ENCODE measurements around the gene SNX27.
A peak's percentile ranks its signal among the peaks of the same experiment; 100 is the strongest.
"Not testable (repeated sequence)": the region's sequence is repeated elsewhere in the genome, so short reads cannot be mapped to it uniquely, and the experiment has no call there.

The SNX27 gene

DNA sequence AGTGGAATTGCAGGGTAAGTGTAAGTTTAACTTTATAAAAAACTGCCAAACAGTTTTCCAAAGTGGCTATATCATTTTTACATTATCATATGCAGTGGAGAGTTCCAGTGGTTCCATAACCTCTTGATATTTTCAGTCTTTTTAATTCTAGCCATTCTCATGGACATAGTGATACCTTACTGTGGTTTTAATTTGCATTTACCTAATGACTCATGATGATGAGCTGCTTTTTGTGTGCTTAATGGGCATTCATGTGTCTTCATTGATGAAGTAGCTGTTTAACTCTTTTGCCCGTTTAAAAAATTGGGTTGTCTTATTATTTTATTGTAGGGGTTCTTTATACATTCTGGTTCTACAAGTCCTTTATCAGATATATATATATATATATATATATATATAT is 29.4 kb downstream of the SNX27 start:
- DNase-seq: no peak

DNA sequence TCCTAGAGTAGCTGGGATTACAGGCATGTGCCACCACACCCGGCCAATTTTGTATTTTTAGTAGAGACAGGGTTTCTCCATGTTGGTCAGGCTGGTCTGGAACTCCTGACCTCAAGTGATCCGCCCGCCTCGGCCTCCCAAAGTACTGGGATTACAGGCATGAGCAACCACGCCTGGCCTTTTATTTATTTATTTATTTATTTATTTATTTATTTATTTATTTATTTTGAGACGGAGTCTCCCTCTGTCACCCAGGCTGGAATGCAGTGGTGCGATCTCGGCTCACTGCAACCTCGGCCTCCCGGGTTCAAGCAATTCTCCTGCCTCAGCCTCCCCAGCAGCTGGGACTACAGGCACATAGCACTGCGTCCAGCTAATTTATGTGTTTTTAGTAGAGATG is 31.2 kb downstream of the SNX27 start:
- DNase-seq: not testable (repeated sequence)

DNA sequence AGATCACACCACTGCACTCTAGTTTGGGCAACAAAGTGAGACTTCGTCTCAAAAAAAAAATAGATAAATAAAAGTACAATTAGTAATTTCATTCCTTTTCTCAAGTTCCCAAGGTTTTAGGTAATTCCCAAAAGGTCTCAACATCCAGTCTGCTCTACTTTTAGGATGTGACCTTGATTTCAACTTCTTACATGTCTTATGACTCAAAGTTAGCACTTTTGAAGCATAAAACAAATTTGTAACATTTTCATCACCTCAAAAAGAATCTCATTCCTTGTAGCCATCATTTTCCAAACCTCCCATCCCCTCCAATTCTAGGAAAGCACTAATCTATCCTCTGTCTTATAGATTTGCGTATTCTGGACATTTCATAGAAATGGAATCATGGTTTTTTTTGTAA is 32.2 kb downstream of the SNX27 start:
- no peak for DNase-seq

DNA sequence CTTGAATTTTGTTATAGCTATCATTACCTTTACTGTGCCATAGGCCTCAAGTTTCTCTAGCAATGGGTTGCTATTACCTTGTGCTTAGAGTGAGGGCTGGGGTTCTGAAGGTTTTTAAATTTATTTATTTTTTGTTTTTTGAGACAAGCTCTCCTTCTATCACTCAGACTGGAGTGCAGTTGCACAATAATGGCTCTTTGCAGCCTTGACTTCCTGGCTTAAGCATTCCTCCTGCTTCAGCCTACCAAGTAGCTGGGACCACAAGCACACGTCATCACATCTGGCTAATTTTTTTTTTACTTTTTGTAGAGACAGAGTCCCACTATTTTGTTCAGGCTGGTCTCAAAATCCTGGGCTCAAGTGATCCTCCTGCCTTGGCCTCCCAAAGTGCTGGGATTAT is 41.5 kb downstream of the SNX27 start:
- no peak for DNase-seq

DNA sequence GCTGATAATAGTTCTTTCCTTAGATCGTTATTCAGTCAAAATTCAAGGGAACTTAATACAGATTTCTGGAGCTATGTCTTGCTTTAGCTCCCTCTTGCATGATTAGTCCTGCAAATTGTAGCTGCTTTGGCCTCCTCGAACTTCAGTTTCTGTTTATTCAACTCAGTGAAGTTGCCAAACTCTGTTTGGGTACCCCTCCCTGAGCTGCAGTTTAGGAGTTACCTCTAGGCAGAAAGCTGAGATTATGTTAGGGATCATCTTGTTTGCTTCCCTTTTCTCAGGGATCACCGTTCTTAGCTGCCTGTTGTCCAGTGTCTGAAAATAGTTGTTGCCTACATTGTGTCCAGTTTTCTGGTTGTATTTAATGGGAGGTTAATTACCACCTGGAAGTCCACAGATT is 43.5 kb downstream of the SNX27 start:
- DNase-seq: no peak

DNA sequence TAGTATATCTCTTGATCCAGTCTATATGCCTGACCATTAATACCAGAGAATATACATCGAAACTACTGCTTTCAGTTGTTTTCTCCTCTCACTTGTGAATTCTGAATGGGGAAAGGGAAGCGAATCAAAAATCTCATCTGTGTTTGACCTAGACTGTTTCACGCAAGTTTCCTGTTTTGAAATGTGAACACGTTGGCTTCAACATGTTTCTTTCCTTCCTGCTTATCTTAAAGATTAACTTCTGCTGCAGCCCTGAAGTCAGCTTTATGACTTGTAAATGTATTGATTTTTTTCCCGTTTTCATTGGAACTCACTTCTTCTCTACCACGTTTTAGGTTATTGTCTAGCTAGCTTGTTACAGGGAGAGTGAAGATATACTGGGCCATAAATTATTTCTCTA is 49.9 kb downstream of the SNX27 start:
- DNase-seq: no peak

DNA sequence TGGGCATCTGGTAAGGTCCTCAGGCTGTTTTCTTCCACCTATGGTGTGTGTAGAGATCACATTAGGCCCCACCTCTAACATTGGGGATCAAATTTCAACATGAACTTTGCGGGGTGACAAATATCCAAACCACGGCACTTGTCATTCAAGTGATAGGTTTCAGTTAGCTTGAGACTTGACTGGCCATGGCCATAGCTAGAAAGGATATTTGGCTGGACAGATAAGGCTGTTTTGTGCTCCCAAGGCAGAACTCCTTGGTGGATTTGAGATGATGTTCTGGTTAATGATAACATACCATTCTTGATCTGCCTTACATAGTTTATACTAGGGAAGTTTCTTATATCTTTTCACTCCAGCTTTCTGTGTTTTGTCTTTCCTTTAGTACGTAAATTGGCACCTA is 56.2 kb downstream of the SNX27 start:
- DNase-seq: no peak

DNA sequence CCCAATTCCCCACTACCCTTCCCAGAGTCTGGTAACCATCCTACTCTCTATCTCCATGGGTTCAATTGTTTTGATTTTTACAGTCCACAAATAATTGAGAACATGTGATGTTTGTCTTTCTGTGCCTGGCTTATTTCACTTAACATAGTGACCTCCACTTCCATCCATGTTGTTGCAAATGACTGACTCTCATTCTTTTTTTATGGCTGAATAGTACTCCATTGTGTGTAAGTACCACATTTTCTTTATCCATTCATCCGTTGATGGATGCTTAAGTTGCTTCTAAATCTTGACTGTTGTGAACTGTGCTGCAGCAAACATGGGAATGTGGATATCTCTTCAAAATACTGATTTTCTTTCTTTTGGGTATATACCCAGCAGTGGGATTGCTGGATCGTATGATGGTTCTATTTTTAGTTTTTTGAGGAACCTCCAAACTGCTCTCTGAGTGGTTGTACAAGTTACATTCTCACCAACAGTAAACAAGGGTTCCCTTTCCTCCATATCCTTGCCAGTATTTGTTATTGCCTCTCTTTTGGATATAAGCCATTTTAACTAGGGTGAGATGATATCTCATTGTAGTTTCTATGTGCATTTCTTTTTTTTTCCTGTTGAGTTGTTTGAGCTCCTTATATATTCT is 58.3 kb downstream of the SNX27 start:
- DNase-seq: not testable (repeated sequence)

DNA sequence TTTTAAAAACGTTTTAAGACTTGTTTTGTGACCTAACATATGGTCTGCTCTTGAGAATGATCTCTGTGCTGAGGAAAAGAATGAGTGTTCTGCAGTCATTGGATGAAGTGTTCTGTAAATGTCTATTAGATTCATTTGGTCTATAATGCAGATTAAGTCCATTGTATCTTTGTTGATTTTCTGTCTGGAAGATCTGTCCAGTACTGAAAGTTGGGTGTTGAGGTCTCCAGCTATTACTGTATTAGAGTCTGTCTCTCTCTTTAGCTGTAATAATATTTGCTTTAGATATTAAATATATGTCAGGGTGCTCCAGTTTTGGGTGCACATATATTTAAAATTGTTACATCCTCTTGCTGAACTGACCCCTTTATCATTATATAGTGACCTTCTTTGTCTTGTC is 61.6 kb downstream of the SNX27 start:
- no peak for DNase-seq

DNA sequence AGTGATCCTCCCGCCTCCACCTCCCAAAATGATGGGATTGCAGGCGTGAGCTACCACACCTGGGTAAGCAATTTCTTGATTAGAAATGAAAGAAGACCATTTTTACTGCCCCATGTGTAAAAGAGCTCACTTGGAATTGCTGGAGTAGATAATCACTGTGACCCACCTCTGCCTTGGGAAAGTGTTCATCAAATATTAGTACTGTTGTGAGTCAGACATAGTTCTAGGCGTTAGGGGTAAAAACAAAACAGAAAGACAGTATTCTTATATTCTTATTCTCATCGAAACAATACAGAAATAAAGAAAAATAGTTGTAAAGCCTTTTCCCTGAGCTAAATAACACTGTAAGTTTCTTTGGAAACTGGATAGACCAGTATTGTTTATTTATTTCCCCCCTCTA is 68.5 kb downstream of the SNX27 start:
- peak; percentile 36 for DNase-seq

DNA sequence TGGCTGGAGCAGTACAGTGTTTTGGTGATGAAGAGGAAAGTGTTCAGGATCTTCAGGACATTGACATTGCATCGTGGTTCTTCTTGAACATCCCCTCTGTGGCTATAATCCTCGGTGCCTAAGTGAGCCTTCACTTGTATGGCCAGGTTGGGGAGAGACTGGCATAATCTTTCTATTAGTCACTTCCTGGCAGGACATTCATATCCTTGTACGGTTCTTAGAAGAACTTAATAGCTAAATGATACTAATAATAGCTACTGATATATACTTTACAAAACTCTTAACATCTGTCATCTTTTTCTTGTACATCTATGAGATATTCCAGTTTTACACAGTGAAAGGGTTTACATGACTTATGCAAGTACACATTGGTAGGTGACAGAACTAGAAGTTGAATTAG is 69.0 kb downstream of the SNX27 start:
- peak; percentile 60 for DNase-seq

DNA sequence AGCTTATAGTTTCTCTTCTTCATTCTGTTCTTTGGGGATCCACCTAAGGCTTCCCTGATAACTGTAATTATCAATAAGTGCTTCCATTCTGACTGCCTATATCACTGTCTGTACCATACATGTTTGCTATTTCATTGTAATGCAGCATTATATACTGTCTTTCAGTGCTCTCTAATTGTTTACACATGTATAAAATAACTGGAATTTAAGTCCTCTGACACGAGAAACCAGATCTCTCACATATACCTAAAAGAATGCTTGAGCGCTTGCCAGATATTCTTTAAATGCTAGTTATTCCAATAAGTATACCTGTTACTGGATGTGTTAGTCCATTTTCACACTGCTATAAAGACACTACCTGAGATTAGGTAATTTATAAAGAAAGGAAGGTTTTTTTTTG is 70.1 kb downstream of the SNX27 start:
- no peak for DNase-seq

DNA sequence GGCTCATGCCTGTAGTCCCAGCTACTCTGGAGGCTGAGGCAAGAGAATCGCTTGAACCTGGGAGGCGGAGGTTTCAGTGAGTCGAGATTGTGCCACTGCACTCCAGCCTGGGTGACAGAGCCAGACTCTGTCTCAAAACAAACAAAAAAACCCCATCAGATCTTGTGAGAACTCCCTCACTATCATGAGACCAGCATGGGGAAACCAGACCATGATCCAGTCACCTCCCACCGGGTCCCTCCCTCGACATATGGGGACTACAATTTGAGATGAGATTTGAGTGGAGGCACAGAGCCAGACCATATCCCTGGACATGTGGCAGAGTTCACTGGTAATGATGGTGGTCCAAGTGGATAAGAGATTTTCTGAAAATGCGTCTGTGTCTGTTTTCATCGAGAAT is 71.1 kb downstream of the SNX27 start:
- not testable (repeated sequence) for DNase-seq

DNA sequence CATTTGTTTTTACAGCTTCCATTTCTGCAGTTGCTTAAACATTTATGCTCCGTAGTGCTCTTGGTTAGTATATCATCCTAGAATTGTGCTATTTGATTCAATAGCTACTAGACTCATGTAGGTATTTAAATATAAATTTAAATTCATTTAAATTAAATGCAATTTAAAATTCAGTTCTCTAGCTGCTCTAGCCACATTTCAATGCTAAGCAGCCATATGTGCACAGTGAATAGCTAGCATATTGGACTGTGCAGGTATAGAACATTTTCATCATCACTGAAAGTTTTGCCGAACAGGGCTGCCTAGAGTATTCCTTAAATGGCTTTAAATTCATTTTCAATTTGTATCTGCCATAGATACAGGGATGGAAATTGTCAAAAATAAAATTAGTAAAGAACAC is 72.3 kb downstream of the SNX27 start:
- DNase-seq: no peak

DNA sequence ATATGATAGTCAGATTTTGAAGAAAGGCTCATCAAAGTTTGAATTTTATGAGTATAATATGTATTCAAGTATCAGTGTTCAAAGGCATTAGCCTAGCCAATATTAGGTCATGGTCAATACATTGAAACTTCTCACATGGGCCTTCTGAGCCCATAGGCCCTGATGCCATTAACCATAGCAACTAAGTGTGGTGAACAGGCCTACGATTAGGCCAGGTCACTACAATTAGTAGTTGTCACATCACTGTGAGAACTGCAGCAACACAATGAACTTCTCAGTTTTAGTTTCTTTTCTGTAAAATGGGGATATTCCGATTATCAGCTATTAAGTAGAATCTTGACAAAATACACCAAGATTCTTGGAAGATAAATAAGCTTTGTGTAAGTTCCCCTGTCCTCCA is 74.7 kb downstream of the SNX27 start:
- DNase-seq: no peak

DNA sequence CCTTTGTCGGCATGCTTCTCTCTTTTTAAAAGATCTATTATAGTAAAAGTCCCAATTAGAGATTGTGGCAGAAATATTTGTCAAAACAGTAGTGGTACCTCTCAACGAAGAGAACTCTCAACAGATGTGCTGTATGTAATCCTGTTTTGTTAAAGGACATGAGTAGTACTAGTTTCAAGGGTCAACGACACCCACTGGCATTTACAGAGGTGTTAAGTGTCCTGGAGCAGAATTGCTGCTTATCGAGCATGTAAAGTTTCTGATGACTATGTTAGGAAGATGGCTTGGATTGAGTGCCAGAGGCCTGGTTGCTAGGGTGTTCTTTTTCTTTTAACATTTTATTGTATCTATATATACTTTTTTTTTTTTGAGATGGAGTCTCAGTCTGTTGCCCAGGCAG is 77.6 kb downstream of the SNX27 start:
- DNase-seq: peak; percentile 43

DNA sequence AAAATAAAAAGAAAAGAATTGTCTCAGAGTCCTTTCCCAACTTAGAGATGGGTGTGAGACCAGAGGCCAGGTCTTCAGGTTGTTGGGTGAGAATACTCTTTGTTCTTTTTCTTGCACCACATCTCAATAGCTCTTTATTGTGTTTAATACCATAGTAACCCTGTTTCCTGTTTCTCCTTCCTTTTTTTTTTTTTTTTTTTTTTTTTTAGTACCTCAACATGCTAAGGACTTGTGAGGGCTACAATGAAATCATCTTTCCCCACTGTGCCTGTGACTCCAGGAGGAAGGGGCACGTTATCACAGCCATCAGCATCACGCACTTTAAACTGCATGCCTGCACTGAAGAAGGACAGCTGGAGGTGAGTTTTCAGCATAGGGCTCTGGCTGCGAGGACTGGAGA is 80.4 kb downstream of the SNX27 start:
- DNase-seq: peak; percentile 29

DNA sequence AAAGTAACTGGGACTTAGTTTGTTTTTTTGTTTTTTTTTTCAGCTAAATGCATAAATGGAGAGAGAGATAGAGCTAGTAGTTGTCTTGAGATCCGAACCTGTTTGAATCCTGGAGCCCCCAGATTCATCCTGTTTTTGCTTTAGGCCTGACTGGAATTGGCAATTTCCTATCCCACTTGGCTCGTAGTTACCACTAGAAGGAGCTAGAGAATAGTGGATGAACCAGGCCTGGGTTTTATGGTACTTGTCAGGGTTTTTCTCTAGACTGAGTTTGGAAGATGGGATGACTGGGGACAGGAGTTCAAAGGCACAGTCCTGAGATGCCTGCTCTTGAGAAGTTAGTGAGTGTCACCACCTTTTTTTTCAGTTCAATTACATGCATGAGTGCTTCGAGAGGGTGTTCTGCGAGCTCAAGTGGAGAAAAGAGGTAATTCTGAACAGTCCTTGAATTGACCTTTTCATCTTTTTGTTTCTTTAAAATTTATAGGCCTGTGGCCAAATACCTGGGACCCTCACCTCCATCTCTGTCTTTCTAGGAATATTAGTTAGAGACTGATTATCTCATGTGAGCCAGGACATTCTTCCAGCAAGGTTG is 81.3 kb downstream of the SNX27 start:
- peak; percentile 82 for DNase-seq

DNA sequence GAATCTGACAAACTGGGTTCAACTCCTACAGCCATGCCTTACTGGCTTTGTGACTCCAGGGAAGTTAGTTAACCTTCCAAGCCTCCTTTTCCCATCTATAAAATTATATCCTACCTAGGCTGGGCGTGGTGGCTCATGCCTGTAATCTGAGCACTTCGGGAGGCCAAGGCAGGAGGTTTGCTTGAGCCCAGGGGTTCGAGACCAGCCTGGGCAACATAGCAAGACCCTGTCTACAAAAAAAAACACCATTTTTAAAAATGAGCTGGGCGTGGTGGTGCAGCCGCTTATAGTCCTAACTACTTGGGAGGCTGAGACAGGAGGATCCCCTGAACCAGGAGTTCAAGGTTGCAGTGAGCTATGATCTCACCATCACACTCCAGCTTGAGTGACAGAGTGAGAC is 89.7 kb downstream of the SNX27 start:
- DNase-seq: no peak

DNA sequence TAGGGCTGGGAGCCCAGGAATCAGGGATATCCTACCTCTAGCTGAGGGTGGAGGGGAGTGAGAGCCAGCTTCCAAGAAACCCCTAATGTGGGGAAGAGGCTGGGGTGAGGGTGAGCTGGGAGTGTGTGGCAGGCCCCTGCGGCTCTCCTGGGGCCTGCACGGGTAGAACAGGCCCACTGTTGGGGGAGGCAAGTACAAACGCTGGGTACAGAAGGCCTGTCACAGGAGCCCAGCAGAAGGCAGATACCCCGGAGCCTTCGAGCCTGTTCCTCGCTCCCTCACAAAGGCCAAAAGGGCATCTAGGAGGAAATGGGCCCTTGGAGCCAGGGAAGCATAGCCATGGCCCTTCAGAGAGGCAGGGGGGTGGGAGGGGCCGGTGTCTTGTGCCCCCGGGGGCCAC is 91.1 kb downstream of the SNX27 start:
- no peak for DNase-seq

DNA sequence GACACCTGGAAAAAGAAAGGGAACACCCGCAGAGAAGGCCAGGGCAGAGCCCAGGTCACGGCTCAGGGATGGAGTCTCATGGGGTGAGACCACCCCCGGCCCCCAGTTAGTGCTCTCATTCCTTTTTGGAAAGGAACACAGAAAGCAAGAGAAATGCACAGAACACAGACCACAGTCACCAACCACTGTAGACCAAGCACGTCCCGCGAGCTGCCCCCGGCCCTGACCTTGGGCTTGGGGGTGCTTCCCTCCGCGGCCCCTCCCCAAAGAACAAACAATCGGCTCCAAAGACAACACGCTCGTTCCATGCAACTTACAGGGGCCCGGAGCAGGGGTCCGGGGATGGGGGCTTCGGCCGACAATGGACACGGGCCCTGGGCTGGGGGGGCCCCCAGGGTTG is 92.0 kb downstream of the SNX27 start:
- DNase-seq: no peak

DNA sequence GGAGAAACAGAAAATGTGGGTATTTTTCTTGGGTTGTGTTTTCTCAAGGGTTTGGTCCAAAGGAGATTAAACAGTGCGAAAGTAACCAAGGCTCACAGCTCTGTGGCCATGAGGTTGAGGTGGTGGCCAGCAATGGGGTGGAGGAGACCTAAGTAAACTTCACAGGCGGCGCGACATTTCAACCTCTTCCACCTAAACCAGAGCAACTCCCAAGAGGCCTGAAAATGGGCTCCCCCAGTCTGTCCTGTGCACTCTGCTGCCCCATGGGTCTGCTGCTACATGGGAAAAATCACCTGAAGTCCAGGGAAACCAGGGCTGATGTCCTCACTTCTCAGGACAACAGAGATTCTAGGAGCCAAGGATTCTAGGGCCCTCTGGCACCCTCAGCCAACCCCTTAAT is 92.4 kb downstream of the SNX27 start:
- DNase-seq: no peak

DNA sequence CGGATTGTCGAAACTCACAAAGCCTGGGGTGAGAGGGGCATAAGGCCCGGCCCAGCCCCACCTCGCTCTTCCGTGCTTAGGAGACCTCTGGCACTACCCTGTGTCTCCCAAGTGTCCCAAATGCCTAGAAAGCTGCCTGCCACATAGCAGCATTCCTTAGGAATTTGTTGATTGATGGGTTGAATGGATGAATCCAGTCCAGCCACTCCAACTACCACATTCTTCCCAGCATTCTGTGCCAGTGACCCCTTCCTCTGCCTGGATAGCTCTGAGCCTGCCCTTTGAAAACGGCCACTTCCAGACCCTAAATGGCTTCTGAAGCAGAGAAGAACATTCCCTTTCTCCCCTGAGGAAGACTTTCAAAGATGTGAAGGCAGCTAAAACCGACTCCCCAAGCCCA is 93.3 kb downstream of the SNX27 start:
- no peak for DNase-seq

DNA sequence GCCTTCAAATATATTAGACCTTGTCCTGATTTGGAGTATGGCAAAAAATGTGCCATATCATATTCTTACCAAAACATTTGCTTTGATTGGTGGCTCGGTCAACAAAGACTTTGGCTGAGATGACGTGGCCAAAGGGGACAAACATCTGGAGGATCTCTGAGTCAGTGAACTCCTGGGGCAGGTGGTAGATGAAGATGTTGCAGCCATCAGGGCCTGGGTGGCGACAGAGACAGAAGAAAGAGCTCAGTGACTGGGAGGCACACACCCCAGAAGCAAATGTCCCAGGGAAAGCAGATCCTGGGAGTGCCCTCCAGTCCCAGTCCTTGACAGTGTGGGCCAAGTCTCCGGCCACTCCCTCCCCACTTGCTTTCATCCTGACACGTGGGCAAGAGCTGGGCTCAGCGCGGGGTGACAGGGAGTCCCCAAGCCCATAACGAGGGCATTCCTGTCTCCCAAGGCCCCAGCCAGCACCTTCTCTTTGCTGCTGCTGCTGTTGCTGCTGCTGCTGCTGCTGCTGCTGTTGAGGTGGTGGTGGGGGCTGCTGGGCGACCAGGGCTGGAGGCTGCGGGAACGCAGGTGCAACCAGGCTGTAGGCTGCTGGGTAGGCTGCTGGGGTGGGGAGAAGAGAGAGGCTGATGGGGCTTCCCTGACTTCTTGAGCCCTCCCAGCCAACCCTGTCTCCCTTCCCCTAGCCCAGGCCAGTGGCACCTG is 94.1 kb downstream of the SNX27 start:
- peak; percentile 19 for DNase-seq

Data from DMS53 (cell line).